GM12892 (cell line): ENCODE data around the gene NRARP.

ENCODE experiments used
- DNase-seq: peaks from one replicate; pipeline ENCODE4 v3.0.0; 2011; ENCODE audit not compliant: insufficient read length
- FAIRE-seq: peaks from 2 replicates; lab custom pipeline; 2011; peaks lifted over from hg19 to GRCh38; lab: Jason Lieb, UNC
- POLR2A ChIP-seq: IDR thresholded peaks from 2 replicates; pipeline ENCODE4 v1.6.1; 2011; ENCODE audit warnings: low read depth, low read length, control low read depth
- POLR2AphosphoS5 ChIP-seq: IDR thresholded peaks from 2 replicates; pipeline ENCODE4 v1.6.1; 2011; ENCODE audit warnings: low read depth, low read length, control low read depth
- TAF1 ChIP-seq: IDR thresholded peaks from 2 replicates; pipeline ENCODE4 v1.6.1; 2011; ENCODE audit warnings: low read depth, mild to moderate bottlenecking, control low read depth, low read length, borderline replicate concordance

The NRARP gene

DNA sequence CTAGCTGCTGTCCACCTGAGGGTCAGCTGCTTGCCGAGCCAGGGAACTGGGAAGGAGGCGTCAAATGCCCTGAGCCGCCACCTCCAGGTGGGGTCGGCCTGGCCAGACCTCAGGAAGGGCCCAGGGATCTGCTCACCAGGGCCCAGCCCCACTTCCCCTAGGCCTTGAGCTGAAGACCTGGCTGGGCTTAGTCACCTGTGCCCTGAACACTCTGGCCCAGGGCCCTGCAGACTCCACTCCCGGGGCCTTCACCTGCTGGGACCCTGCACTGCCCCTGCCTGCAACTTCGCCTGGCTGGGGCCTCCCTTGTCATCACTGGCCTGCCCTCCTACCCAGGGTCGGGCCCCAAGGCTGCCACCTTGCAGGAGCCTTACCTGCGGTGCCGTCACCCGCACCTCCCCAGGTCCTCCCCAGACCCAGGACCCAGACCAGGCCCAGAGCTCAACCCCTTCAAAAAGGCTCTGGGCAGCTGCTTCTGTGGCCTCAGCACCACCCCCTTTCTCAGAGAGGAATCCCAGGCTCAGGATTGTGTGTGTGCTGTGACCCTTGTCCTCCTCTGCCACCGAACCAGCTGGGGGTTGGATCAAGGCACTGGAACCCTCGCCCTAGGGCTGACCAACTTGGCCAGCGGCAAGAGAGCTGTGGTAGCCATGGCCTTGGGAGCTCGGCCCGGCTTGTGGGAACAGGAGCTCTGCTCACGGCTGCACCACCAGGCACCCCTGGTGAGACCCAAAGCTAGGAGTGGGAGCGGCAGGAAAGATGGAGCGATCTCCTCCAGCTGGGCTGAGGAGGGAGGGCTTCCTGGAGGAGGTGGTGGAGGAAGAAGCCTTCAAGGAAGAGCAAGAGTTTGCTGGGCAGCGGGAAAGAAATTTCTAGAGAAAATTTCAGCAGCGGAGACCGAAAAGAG, 48.1 kb downstream of the NRARP start:
- DNase-seq (no peak), FAIRE-seq (no peak)
- TF ChIP-seq POLR2AphosphoS5, result no peak

DNA sequence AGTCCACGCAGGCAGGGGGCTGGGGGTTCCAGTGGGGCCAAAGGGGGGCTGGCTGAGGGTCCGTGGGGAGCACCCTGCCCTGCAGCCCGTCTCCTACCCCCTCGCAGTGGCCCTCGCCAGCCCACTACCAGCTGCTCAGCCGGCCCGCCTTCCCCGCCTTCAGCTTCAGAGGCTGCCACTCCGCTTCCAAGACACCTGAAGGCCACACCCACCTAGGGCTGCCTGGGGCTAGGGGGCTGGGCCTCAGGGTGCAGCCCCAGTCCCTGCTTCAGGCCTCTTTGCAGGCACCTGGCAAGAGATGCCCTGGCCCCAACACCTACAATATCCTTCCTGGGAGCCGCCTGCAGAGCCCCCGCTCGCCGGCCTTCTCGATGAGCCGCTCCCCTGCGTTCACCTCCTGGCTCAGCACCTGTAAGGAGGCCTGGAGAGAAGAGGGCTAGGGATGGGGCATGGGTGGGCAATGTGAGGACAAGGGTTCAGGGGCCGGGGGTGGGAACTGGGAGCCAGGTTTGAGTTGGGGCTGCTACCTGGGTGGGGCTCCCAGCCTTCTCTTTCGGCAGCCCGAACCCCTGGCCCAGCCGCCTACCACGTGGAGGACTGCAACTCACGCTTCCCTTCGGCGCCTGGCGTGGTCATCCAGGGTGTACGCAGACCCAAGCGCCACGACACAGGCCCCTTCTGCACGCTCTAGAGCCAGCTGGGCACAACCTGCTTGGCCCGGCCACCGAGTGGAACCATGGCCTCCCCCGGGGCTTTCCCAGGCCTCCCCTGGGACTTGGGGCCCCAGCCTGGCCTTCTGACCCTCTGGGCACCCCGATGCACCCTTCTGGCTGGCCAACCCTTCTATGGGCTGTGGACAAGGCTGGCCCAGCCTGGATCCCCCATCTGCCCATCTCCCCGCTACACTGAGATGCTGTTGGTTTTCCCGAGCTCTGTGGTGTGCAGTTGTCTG, 49.2 kb downstream of the NRARP start:
- TF ChIP-seq TAF1 (no peak), POLR2A (no peak), POLR2AphosphoS5 (no peak)
- DNase-seq, result no peak
- FAIRE-seq, result no peak

DNA sequence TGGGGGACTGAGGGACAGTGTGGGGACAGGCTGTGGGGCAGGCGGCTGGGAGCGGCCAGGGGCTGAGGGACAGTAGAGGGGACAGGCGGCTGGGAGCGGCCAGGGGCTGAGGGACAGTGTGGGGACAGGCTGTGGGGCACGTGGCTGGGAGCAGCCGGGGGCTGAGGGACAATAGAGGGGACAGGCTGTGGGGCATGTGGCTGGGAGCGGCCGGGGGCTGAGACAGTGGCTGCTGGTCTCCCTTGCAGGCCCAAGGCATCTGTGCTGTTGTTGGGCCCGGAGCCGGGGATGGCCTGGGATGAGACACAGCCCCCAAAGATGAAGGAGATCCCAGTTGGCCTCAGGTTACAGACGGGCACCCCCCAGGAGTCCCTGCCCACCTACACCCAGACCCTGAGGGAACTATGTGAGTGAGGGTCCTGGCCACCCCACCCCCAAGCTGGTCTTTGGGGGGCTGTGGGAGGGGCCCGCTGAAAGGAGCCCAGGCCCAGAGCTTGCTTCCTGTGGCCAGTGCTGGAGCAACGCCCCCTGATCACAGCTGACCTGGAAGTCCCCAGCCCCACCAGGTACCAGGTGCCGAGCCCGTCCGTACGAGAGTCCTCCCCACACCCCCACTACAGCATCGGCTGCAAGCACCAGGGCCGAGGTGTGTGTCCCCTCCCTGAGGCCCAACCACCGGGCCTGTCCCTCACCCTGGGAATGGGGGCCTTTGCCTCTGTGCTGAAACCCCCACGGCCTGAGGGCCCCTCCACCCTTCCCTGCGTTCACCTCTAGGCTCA, 50.4 kb downstream of the NRARP start:
- TF ChIP-seq POLR2AphosphoS5 (no peak), POLR2A (no peak), TAF1 (no peak)
- no peak for DNase-seq
- no peak for FAIRE-seq

GRCh38 chr9:137251194-137251461, 50.9 kb downstream of the NRARP start, which contains the start of gene STPG3:
Gene STPG3, plus strand, starts transcription at chr9:137251286. Its CDS starts 1 bp downstream, at chr9:137251287.
- TF ChIP-seq POLR2A (no peak), POLR2AphosphoS5 (no peak), TAF1 (no peak)
- FAIRE-seq (no peak), DNase-seq (no peak)

DNA sequence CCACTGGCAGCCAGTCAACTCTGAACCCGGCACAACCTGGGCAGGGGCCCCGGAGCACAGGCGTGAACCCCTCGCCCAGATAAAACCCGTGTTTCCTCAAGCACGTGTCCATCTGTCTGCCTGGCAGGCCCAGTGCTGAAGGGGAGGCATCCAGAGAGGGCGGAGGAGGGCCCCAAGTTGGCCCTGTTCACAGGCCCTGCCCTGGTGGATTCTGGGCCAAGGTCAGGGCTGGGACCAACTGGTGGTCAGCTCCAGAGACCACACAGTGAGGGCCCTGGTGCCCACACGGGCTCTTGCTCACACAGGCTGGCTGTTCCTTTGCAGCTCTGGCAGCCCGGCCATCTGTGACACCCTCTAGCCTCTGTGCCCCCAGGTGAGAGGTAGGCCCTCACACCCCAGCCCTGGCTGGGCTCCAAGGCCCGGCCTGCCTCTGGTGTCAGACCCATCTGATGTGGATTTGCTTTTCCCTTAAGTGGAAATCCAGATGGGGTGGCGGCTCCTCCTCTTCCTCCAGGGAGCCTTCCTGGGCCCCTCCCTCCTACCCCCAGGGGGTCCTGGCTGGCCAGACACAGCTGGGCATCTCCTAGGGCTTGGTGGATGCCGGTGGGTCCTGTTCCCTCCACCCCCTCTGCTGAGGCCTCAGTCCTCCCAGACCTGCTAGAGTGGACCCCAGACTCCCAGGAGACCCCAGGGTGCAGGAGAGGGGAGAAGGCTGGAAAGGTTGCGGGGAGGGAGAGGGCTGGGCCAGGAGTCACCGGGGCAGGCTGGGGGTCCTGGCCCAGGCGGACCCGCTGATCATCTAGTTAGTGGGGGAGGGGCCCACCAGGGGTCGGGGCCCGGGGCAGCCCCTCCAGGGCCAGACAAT, 51.5 kb downstream of the NRARP start:
- FAIRE-seq (no peak), DNase-seq (no peak)
- TF ChIP-seq POLR2AphosphoS5 (no peak), TAF1 (no peak), POLR2A (no peak)
